COLO829 (cell line): Measurements from ENCODE around the gene FZD10.

ENCODE experiments used
- DNase-seq: peaks from one replicate; pipeline ENCODE4 v3.0.0; 2012; ENCODE audit warnings: low spot score

Gene FZD10

DNA sequence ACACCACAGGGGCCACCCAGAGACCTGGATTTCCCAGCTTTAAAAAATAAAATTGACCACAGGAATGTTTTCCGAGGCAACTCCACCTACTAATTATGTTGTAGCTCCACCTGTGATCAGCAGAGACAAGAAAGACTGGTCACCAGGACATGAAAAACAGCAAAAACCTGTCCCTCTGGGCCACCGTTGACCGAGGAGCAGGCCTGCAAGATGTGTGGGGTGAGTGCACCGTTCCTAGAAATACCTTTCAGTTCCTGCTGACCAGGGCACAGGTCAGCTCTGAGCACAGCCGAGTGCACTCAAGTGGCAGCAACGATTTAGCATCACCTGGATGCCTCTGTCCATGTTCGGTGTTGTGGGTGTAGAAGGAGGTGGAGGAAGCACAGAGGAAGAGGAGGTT lies 16.9 kb downstream of the FZD10 start:
- no peak for DNase-seq

- no peak for DNase-seq
These were observed 17.4 kb downstream of the FZD10 start for GRCh38 chr12:130179621-130180020.

DNA sequence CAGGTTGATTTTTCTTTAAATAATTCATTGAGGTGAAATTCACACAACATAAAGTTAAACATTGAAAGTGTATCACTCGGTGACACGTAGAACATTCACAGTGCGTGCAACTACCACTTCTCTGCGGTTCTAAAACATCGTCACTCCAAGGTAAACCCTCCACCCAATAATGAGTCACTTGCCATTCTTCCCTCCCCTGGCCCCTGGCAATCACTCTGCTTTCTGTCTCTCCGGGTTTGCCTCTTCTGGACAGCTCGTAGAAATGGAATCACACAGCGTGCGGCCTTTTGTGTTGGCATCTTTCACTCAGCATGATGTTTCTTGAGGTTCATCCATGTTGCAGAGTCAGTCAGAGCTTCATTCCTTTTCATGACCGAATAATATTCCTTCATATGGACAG lies 18.9 kb downstream of the FZD10 start:
- DNase-seq: no peak

GRCh38 chr12:130183585-130184370 lies 21.5 kb downstream of the FZD10 start:
- DNase-seq: no peak

- no peak for DNase-seq
These were observed 22.3 kb downstream of the FZD10 start for GRCh38 chr12:130184404-130185090.

DNA sequence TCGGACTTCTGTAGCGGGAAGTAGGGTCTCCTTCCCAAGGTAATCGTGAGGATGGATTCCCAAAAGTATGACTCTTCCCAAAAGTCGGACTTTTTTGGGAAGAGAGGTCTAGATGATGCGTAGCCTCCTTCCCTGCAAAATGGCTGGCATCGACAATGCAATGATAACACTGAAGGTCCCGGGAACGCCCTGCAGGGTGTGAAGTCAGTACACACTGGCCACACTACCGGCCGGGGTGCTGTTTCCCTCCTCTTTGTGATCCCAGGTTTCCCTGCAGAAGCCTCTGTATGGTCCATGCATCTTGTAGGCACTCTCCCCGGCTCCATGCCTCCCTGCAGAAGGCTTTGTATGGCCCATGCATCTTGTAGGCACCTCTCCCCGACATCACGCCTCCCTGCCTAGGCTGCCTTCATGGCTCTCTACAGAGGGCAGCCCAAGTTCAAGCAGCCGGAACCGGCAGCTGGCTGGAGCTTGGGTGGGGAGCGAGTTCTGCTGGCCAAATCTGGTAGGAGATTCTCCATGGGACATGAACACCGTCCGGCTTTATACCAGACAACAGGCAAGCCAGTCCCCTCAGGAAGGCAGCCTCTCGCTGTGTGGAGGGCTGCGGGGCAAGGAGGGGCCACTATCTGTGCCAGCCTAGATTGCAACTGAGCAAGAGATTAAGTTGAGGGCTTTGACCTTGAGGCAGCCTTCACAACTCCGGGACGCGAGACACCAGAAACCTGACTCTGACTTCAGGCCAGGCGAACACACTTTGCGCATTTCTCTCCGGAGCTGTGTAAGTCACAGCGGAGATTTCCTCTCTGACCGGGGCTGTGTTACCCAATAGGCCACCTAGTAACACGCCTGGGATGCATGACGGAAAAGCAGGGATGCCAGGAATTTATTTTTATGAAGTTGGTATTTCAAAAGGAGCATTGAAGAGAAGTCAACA lies 23.5 kb downstream of the FZD10 start:
- DNase-seq: no peak

DNA sequence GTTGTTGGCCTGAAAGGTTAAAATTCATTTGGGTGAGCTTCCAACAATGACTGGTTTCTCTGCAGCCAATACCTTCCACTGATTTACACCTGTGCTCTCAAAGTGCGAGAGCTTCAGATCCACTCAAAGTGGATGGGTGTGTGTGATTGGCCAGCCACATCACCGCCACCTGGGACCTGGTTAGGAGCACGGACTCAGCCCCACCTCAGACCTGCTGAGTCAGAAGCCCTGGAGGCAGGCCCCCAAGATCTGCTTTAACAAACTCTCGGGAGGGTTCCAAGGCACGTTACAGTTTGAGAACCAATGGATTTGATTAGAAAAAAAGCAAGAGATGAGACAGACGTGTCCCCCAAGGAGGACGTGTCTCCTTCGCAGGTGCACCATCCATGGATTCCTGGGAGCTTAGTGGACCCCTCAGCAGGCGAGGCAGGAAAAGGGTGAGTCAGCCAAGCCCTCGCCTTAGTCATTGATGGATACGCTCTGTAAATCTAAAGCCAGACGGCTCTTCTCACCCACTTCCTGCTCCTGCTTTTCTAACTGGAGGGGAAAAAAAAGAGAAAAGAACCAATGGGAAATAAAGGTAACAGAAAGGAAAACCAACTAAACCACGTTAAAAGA lies 24.5 kb downstream of the FZD10 start:
- no peak for DNase-seq

DNA sequence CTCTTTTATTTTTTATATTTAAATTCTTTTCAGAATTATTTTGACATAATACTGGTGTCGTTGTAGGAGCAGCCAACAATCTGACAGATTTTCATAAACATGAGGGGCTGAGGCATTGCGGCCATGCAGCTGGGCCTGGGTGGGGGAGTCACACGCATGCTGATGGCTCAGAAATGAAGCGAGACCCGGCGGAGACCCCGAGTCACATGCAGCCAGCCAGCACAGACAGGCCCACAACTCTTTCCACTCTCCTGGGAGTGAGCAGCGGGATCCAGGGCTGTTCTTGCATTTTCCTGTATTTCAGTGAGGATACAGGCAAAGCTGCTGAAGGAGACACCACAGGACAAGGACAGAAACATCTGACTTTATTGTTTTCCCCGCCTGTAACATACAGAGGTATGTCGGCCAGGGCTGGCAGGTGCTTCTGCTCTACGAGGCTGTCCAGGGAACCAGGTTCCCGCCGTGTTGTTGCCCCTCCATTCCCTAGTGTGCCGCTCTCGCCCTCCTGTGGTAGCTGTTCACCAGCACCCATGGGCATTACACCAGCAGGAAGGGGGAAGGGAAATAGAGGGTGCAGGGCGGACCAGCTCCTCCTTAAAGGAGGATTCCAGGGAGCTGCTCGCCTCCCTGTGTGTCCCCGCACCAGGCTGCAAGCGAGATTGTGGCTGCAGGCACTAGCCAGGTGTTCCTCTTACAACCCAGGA lies 30.5 kb downstream of the FZD10 start:
- DNase-seq: no peak

DNA sequence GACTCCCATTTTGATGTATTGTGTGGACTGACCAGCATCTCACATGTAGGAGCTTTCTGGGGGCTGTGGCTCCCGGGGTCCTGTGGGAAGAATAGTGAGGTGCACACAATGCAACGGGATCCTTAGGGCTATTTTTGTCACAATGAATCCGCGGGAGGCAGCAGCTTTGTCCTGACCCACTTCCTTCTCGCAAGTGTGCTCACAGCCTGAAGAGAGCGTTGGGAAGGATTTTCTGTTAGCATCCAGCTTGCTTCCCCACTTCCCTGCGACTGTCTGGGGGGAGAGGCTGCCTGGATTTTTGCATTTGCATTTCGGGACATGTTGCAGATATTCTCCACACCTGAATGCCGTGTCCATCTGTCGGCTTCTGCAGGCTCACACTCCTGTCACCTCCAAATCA lies 31.9 kb downstream of the FZD10 start:
- DNase-seq: no peak

DNA sequence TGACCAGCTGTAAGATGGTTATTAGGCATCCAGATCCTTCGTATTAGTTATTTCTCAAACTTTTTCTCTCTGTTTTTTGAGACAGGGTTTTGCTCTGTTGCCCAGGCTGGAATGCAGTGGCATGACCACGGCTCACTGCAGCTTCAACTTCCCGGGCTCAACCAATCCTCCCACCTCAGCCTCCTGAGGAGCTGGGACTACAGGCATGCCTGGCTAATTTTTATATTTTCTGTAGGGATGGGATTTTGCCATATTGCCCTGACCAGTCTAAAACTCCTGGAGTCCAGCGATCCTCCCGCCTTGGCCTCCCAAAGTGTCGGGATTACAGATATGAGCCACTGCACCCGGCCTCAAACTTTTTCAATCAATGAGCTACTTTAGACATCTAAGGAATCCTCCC lies 33.1 kb downstream of the FZD10 start:
- no peak for DNase-seq

DNA sequence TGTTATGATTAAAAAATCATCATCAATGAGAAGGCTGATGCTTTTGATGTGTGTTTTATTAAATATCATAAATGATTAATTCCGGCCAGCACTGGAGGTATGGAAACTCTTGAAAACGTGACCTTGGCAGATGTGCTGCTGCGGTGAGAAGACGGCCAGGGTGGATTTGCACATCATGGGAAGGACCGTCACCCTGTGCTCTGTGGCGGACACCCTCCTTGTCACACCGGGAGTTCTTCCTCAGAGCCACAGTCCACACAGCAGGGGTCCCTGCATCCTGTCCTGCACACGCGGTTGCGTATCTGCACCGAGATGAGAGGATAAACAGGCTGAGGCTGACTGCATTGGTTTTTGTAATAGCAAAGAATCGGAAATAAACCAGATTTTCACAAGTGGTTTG lies 33.5 kb downstream of the FZD10 start:
- DNase-seq: no peak

- no peak for DNase-seq
These were observed 34.6 kb downstream of the FZD10 start for GRCh38 chr12:130196827-130197226.

GRCh38 chr12:130198026-130198662 lies 35.9 kb downstream of the FZD10 start:
- no peak for DNase-seq

GRCh38 chr12:130198663-130199060 lies 36.4 kb downstream of the FZD10 start:
- no peak for DNase-seq

DNA sequence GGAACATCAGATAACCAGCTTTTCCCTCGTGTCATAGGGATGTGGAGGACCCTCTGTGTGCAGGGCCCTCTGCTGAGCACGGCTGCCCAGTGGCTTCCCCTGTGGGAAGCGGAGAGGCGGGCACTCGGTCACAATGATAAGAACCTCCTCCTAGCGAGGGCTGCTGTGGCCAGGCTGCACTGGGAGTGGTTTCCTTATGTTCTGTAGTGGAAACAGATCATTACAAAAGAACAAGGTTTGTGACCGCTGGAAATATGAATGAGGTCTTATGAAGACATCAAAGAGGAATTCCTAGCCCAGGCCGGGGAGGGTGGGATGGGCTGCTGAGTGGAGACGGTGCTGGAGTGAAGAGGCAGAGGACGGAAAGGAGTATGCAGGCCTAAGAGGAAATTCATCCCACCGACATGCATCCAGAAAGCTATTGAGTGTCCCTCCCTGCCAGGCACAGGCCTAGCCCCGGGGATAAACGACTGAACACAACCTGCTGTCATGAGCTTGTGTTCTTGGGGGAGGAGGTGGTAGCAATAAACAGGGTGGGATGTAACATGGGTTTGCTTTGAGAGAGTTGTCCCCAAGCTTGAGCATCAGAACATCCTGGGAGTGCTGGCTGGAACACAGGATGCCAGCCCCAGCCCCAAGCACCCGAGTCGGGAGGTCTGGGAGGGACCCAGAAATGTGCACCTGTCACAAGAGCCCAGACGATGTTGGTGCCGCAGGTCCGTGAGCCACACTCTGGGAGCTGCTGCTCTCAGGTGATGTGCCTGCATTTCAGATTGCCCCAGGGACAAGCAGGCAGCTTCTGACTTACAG lies 37.5 kb downstream of the FZD10 start:
- DNase-seq: no peak

DNA sequence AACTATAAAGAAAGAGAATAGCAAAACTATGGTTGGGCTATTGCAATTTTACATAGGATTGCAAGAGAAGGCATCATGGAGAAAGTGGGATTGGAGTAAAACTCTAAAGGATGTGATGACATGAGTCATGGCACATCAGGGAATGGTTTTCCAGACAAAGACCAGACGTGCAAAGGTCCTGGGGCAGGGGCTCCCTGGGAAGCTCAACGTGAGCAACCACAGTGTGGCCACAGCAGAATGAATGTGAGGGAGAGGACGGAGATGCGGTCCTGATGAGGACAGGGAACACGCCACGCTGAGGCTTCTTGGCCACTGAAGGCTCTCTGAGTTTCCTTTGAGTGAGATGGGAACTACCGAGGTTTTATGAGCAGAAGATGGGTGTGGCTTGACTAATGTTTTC lies 38.2 kb downstream of the FZD10 start:
- DNase-seq: no peak

- DNase-seq: no peak
These were observed 38.8 kb downstream of the FZD10 start for GRCh38 chr12:130201037-130201436.

GRCh38 chr12:130202201-130202600 lies 39.9 kb downstream of the FZD10 start:
- DNase-seq: no peak

GRCh38 chr12:130203151-130203550 lies 40.9 kb downstream of the FZD10 start:
- no peak for DNase-seq

- no peak for DNase-seq
These were observed 42.3 kb downstream of the FZD10 start for GRCh38 chr12:130204541-130204953.
